Activated CD4-positive, alpha-beta T cell treated with anti-CD3 and anti-CD28 coated beads, Interleukin-10, Interleukin-2, amounts not matched to agents 100 ng/mL and 50 ng/mL, durations not matched to agents 16 hours and 8 hours (primary cell): ENCODE measurements around the gene CBFA2T2.

Source experiments
- DNase-seq: peaks from one replicate; pipeline ENCODE4 v3.0.0-alpha.2; 2020

CBFA2T2 gene

DNA sequence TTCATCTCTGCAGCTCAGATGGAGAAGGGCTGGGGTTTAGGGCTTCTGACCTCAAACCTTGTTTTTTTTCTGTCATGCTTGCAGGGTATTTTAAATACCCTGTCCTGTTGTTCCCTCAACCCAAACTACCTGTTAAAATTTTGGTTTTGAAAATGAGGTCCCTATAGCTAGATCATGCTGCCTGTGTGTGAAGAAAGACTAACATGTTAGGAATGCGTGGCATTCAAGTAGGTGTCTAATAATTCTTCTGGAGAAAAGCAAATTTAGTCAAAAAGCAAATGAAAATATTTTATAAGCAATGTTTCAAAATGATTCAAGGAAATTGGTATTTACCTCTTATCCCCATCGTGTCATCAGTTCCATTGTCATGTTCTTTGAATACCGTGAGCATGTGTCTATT lies 95.1 kb downstream of the CBFA2T2 start:
- no peak for DNase-seq

- DNase-seq = no peak
Observed at GRCh38 chr20:33585413-33585812, 95.5 kb downstream of the CBFA2T2 start.

GRCh38 chr20:33589059-33589458 lies 99.2 kb downstream of the CBFA2T2 start:
- no peak for DNase-seq

GRCh38 chr20:33591901-33592300 lies 102.0 kb downstream of the CBFA2T2 start:
- DNase-seq = peak; percentile 73

DNA sequence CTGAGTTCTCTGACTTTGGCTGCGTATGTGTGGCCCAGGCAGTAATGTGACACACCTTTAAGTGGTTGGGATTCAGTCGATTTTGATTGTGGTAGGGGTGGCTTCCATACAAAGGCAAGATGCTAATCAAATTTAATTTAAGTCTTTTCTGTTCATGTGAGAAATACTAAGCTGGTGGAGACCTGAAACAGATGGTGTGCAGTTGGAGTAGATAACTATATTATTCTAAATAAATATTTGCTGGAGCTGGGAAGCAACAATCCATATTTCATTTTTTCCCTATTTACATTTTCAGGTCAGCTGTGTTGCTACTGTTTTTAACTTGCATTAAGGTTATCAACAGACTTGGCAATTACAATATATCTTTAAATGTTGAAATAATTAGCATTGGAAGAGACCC lies 104.8 kb downstream of the CBFA2T2 start:
- no peak for DNase-seq

DNA sequence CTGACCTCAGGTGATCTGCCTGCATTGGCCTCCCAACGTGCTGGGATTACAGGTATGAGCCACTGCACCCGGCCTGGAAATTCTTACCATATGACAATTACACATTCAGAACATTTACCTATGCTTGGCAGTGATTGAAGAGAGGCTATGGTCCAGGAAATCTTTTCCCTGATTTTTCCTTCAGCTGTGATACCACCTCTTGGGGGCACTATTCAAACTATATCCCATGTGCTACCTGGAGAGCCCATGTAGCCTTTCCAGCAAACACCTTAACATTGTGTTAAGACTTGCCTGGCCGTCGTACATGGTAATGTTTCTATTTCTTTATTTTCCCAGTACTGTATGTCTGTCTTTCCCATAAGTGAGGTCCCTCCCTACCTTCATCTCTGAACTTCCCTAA lies 110.5 kb downstream of the CBFA2T2 start:
- no peak for DNase-seq

- no peak for DNase-seq
Observed at GRCh38 chr20:33600981-33601380, 111.1 kb downstream of the CBFA2T2 start.

GRCh38 chr20:33601861-33602260 lies 112.0 kb downstream of the CBFA2T2 start:
- no peak for DNase-seq

DNA sequence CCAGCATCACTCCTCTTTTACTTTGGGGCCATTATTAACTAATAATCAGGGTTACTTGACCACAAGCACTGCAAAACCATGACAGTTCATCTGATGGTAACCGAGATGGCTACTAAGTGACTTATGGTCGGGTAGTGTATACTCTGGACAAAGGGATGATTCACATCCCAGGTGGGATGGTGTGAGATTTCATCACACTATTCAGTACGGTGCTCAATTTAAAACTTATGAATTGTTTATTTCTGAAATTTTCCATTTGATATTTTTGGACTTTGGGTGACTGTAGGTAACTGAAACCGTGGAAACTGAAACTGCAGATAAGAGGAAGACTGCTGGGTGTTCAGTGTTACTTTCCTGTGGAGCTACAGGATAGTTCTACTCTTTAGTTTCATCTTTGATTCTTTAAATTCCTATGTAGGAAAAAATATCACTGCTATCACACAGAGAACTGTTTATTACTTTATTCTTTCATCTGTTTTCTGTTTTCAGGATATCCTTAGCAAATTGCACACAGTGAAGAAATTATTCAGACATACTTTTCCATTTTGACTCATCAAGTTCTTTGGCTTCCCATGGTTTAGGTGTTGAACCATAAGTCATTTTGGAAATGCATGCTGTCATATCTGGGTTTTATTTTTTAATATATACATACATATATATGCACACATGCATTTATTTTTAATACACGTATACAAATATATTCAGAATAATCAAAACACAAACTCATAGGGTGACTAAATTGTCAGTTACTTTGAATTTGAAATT lies 113.1 kb downstream of the CBFA2T2 start:
- DNase-seq = peak; percentile 60

- no peak for DNase-seq
Observed at GRCh38 chr20:33604084-33604990, 114.4 kb downstream of the CBFA2T2 start.

- no peak for DNase-seq
Observed at GRCh38 chr20:33604991-33605370, 115.1 kb downstream of the CBFA2T2 start.

DNA sequence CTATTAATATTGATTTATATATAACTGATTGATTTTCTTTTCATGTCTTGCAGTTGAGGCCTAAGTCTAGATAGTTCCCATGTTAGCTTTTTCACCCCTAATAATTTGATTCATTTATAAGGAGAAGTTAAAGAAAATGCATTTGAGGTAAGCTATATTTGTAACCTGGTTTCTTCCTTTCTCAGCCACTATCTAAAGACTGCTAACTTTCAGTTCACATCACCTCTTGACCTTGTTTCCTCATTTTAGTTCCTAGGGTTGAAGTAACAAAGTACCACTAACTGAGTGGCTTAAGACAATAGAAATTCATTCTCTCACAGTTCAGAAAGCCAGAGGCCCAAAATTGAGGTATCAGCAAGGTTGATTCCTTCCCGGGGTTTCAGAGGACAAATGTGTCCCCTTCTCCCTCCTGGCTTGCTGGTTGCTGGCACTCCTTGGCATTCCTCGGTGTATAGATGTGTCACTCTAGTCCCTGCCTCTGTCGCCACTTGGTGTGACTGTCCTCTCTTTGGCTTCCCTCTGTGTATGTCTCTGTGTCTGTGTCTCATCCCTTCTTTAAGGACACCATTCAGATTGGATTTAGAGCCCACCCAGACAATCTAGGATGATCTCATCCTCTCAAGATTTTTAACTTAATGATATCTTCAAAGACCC lies 116.3 kb downstream of the CBFA2T2 start:
- no peak for DNase-seq

DNA sequence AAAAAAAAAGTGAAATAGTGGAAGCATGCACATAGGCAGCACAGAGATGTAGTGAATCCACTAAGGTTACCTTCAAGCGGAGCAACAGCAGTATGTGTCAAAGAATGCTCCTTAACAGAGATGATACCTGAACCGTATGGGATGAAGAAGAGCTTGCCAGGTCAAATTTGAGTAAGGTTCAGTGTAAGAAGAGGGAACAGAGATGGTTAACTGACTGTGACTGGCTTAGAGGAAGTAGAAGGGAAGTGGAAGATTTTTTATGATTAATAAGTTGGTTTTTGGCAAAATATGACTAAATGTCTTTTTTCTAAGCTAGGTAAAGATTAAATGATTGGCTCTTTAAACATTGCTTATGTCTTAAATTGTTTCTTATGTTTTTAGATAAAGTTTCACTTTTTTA lies 119.6 kb downstream of the CBFA2T2 start:
- no peak for DNase-seq

- no peak for DNase-seq
Observed at GRCh38 chr20:33611106-33611505, 121.2 kb downstream of the CBFA2T2 start.

DNA sequence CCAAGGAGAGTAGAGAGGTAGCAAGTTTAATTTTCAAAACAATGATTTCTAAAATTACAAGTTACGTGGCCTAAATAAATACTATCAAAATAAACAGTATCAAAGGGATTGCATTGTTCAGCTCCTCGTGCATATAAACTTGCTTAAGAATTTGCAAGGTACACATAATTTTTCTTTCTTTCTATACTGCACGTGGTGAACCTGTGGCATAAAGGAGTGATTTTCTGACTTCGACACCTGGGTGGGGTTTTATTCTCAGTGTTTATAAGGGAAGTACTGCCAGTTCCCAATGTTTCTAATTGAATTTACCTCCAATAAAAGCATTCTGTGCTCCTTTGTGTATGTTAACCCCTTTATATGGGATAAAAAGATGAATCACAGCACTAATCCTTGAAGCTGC lies 122.1 kb downstream of the CBFA2T2 start:
- DNase-seq = no peak

DNA sequence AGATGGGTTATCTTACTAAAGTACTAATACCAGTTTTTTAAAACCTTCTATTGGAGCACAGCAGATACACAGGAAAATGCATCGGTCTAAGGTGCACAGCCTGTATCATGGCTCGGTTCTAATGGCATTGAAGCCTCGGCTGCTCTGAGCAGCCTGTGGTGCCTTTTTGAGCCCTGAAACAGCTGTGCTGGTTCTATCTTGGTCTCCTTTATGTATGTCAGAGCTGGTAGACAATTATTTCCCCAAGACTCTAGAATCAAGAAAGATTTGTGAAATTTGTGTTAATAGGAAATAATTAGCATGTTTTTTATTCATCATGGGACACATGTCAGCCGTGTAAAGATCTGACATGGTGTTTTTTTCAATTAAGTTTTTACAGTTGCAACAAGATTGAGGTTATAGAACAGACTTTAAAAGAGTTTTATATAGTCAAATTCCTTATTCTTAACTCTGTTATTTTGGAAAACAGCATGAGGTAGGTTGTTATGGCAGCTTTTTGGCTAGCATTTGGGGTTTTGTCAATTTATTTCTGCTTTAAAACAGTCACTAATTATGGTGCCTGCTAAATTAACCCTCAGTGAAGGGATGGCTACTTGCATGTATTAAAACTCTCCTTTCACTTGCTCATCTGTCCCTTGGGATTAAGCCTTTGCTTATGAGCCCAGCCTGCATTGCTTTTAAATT lies 132.0 kb downstream of the CBFA2T2 start:
- no peak for DNase-seq

- no peak for DNase-seq
Observed at GRCh38 chr20:33622705-33623365, 132.9 kb downstream of the CBFA2T2 start.

DNA sequence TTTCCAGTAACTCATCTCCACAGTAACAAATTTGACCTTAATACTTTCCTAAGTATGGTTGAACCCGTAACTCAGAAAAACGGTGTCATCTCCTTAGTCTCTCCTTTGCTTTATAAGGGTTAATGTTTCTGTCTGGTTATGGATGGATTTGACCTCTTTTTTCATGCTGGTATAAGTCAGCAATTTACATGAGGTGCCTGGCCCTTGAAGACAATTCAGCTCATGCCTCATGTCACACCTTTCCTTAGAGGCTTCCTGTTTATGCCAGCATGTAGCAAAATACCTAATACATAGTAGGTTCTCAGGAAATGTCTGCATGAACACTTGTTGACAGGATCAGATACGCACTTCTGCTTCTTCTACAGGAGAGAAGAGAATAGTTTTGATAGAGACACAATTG lies 134.5 kb downstream of the CBFA2T2 start:
- DNase-seq = no peak

- no peak for DNase-seq
Observed at GRCh38 chr20:33626190-33626589, 136.3 kb downstream of the CBFA2T2 start.

DNA sequence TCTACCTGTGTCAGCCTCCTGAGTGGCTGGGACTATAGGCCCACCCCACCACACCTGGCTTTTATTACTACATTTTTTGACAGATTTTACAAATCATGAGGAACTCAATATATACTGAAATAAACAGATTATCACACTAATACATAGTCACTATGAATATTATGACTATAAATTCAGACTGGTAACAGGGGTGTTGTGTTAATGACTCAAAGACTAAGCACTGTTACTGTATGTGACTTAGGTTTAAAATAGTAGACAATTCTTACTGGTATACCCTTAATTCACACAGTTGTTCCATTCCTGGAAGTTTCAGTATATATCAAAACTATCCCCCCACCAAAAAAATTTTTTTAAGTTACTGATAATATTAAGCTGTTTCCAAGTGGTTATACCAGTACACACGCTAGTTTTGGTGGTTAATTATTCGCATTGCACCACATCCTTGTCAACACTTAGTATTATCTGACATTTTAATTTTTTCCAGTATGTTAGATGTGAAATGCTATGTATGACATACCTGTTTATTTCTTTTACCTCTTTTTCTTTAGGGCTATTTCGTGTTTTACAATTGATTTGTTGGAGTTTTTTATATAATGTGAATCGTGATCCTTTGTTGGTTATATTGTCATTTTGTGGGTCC lies 137.8 kb downstream of the CBFA2T2 start:
- no peak for DNase-seq

DNA sequence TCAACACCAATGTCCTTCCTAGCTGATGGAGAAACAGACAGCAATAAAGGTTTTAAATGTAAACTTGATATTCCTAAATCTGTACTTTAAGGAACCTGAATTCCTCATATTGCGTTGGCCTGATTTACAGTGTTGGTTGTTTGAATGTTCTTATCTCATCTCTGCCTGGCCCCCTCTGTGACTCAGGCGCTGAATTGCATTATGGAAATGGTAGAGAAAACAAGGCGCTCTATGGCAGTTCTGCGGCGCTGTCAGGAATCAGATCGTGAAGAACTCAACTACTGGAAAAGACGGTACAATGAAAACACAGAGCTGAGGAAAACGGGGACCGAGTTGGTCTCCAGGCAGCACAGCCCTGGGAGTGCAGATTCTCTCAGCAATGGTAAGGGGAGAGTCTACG lies 139.6 kb downstream of the CBFA2T2 start:
- DNase-seq = no peak

GRCh38 chr20:33629979-33630378 lies 140.1 kb downstream of the CBFA2T2 start:
- DNase-seq = no peak
